ENCODE data around the gene PRR14L.

- TF ChIP-seq POLR2A (IDR thresholded peaks at IDR 0.05; ENCODE audit: extremely low read depth, insufficient read length) = no peak
- TF ChIP-seq, protein P1, sequence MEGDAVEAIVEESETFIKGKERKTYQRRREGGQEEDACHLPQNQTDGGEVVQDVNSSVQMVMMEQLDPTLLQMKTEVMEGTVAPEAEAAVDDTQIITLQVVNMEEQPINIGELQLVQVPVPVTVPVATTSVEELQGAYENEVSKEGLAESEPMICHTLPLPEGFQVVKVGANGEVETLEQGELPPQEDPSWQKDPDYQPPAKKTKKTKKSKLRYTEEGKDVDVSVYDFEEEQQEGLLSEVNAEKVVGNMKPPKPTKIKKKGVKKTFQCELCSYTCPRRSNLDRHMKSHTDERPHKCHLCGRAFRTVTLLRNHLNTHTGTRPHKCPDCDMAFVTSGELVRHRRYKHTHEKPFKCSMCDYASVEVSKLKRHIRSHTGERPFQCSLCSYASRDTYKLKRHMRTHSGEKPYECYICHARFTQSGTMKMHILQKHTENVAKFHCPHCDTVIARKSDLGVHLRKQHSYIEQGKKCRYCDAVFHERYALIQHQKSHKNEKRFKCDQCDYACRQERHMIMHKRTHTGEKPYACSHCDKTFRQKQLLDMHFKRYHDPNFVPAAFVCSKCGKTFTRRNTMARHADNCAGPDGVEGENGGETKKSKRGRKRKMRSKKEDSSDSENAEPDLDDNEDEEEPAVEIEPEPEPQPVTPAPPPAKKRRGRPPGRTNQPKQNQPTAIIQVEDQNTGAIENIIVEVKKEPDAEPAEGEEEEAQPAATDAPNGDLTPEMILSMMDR (IDR thresholded peaks at IDR 0.05; ENCODE audit: low read depth, low read length) = no peak
Measured at GRCh38 chr22:31650391-31650790, 99.5 kb downstream of the PRR14L start.

Data from NB4 (cell line).